ENCODE data around the gene HS6ST3.

HS6ST3 gene

GRCh38 chr13:96836733-96837132 is 746.8 kb downstream of the HS6ST3 start:
- DNase-seq (ENCODE audit: low read depth): no peak

- no peak for DNase-seq (ENCODE audit: low read depth)
These were observed 747.9 kb downstream of the HS6ST3 start for GRCh38 chr13:96837809-96838208.

- DNase-seq (ENCODE audit: low read depth): no peak
These were observed 754.3 kb downstream of the HS6ST3 start for GRCh38 chr13:96844195-96844594.

- no peak for DNase-seq (ENCODE audit: low read depth)
These were observed 754.7 kb downstream of the HS6ST3 start for GRCh38 chr13:96844616-96845015.

- DNase-seq (ENCODE audit: low read depth): no peak
These were observed 758.4 kb downstream of the HS6ST3 start for GRCh38 chr13:96848286-96848685.

GRCh38 chr13:96849091-96849490 is 759.2 kb downstream of the HS6ST3 start:
- no peak for DNase-seq (ENCODE audit: low read depth)

GRCh38 chr13:96850538-96851145 is 760.7 kb downstream of the HS6ST3 start:
- DNase-seq (ENCODE audit: low read depth): no peak

- no peak for DNase-seq (ENCODE audit: low read depth)
These were observed 762.0 kb downstream of the HS6ST3 start for GRCh38 chr13:96851856-96852445.

GRCh38 chr13:96858133-96858826 is 768.4 kb downstream of the HS6ST3 start:
- DNase-seq (ENCODE audit: low read depth): no peak

GRCh38 chr13:96860882-96861281 is 771.0 kb downstream of the HS6ST3 start:
- DNase-seq (ENCODE audit: low read depth): no peak

- no peak for DNase-seq (ENCODE audit: low read depth)
These were observed 772.2 kb downstream of the HS6ST3 start for GRCh38 chr13:96862093-96862492.

GRCh38 chr13:96862999-96863398 is 773.1 kb downstream of the HS6ST3 start:
- DNase-seq (ENCODE audit: low read depth): no peak

- no peak for DNase-seq (ENCODE audit: low read depth)
These were observed 781.6 kb downstream of the HS6ST3 start for GRCh38 chr13:96871469-96871868.

GRCh38 chr13:96880419-96880818 is 790.5 kb downstream of the HS6ST3 start:
- no peak for DNase-seq (ENCODE audit: low read depth)

Data from activated T-helper 1 cell treated with Interleukin-2 at 50 U/mL for 16 hours (primary cell).